COLO829 (cell line): Measurements from ENCODE around the gene PRPF6.
"Not testable (repeated sequence)": the region's sequence is repeated elsewhere in the genome, so short reads cannot be mapped to it uniquely, and the experiment has no call there.

Experiments used
- DNase-seq: peaks from one replicate; pipeline ENCODE4 v3.0.0; 2012; ENCODE audit warnings: low spot score

PRPF6 gene

GRCh38 chr20:63973636-63974401, 7.1 kb upstream of the PRPF6 start:
- DNase-seq = peak; percentile 86

- DNase-seq = no peak
Measured at GRCh38 chr20:63974402-63975200, 6.3 kb upstream of the PRPF6 start.

- DNase-seq = not testable (repeated sequence)
Measured at GRCh38 chr20:63976511-63976910, 4.4 kb upstream of the PRPF6 start.

- DNase-seq = no peak
Measured at GRCh38 chr20:63976980-63977738, 3.8 kb upstream of the PRPF6 start.

- DNase-seq = no peak
Measured at GRCh38 chr20:63977739-63978276, 3.1 kb upstream of the PRPF6 start.

GRCh38 chr20:63978319-63979228, 2.4 kb upstream of the PRPF6 start:
- no peak for DNase-seq

GRCh38 chr20:63979229-63979556, 1.7 kb upstream of the PRPF6 start:
- DNase-seq = no peak

GRCh38 chr20:63979557-63980316, 1.2 kb upstream of the PRPF6 start, which contains the start of gene SAMD10:
TSS of gene SAMD10 (minus strand) at chr20:63979642. CDS start at chr20:63979467, 175 bp downstream.
- DNase-seq = no peak

- DNase-seq = no peak
Measured at GRCh38 chr20:63980317-63980805, 571 bp upstream of the PRPF6 start.

- no peak for DNase-seq
Measured at GRCh38 chr20:63982937-63983336, 2.0 kb downstream of the PRPF6 start.

GRCh38 chr20:64000906-64001305, 20.0 kb downstream of the PRPF6 start:
- no peak for DNase-seq

GRCh38 chr20:64001607-64002011, 20.7 kb downstream of the PRPF6 start:
- no peak for DNase-seq

- DNase-seq = no peak
Measured at GRCh38 chr20:64003960-64004725, 23.2 kb downstream of the PRPF6 start.

GRCh38 chr20:64005394-64005793, 24.5 kb downstream of the PRPF6 start:
- no peak for DNase-seq

GRCh38 chr20:64006490-64006889, 25.6 kb downstream of the PRPF6 start:
- no peak for DNase-seq

GRCh38 chr20:64006902-64007301, 26.0 kb downstream of the PRPF6 start:
- no peak for DNase-seq

GRCh38 chr20:64009811-64010387, 29.0 kb downstream of the PRPF6 start:
- DNase-seq = no peak

GRCh38 chr20:64010711-64011237, 29.8 kb downstream of the PRPF6 start:
- no peak for DNase-seq

GRCh38 chr20:64011366-64011779, 30.4 kb downstream of the PRPF6 start:
- DNase-seq = no peak
